Cardiac muscle cell (in vitro differentiated cells and primary cell): Measurements from ENCODE around the gene EEA1. TPM values are rescaled to one million over a fixed set of nuclear protein-coding genes. Genes with fewer than 3 reads are reported as not detected.

Source experiments
- DNase-seq, 2 donors: peaks; one replicate each; pipeline versions ENCODE4 v3.0.0 to v3.0.0-alpha.2; 2010 to 2017; ENCODE audit warnings: low read depth in 1 of 2, low spot score in 1 of 2
- H3K27ac ChIP-seq: fragments of 200-600 bp; sonication (generic); 2 replicates; pipeline ENCODE4 v1.5.1; 2016
- H3K27me3 ChIP-seq: fragments of 200-600 bp; sonication (generic); 2 replicates; pipeline ENCODE4 v1.6.0; 2016; ENCODE audit warnings: control low read depth
- H3K36me3 ChIP-seq: fragments of 200-600 bp; sonication (generic); 2 replicates; pipeline ENCODE4 v1.5.1; 2016; ENCODE audit warnings: control low read depth
- H3K4me1 ChIP-seq: fragments of 200-600 bp; sonication (generic); 2 replicates; pipeline ENCODE4 v1.8.1; 2017; ENCODE audit warnings: low read depth, mild to moderate bottlenecking, mixed run types
- H3K4me3 ChIP-seq: fragments of 200-600 bp; sonication (generic); 2 replicates; pipeline ENCODE4 v1.5.1; 2016; ENCODE audit warnings: mild to moderate bottlenecking
- H3K9me3 ChIP-seq: fragments of 200-600 bp; sonication (generic); 2 replicates; pipeline ENCODE4 v1.5.1; 2017; ENCODE audit warnings: low read depth, mild to moderate bottlenecking, control low read depth
- polyA plus RNA-seq: library from polyadenylated mRNA; unstranded; fragments of >200 nt; fragmentation: Nextera tagmentation; extraction: Ambion mirVana; gene quantifications from 2 replicates; pipeline ENCODE4 v1.2.1, GENCODE V29; 2016
- total RNA-seq: library from RNA; depleted of rRNA; stranded (reverse); fragments of >200 nt; gene quantifications from 2 replicates; pipeline ENCODE4 v1.2.3, GENCODE V29; 2016
- TF ChIP-seq, protein P1 (sequence below): IDR thresholded peaks from 2 replicates; pipeline ENCODE4 v1.5.1; 2012; ENCODE audit warnings: low read depth, mild to moderate bottlenecking, low read length

EEA1 gene
- total and polyA plus RNA-seq, 2 experiments from 2014 or later = 9.8 to 32.9 TPM

DNA sequence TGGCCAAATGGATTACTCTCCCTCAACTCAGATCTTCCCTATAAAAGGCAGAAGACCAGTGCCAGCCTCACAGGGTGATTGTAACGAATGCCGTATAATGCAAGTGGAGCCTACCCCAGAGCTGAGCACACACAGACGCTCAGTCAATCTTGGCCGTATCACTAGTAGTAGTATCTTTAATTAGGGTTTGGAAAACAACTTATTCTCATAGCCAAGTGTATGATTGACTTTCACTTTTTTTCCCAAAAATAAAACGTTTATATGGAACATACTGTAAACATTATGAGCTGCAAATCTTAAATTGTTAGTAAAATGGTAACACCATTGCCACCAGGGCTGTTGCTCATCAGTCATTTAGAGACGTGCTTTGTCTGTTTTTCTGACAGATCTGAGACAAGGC is 195.9 kb downstream of the EEA1 start:
- Histone ChIP-seq H3K4me1 (peaks cover 3% of the 10 kb centered on the region), H3K9me3 (no peaks in the 10 kb centered on the region), H3K27me3 (no peaks in the 10 kb centered on the region), H3K36me3 (no peaks in the 10 kb centered on the region), H3K27ac (no peak overlapping the region), H3K4me3 (no peak overlapping the region)
- TF ChIP-seq, protein P1, sequence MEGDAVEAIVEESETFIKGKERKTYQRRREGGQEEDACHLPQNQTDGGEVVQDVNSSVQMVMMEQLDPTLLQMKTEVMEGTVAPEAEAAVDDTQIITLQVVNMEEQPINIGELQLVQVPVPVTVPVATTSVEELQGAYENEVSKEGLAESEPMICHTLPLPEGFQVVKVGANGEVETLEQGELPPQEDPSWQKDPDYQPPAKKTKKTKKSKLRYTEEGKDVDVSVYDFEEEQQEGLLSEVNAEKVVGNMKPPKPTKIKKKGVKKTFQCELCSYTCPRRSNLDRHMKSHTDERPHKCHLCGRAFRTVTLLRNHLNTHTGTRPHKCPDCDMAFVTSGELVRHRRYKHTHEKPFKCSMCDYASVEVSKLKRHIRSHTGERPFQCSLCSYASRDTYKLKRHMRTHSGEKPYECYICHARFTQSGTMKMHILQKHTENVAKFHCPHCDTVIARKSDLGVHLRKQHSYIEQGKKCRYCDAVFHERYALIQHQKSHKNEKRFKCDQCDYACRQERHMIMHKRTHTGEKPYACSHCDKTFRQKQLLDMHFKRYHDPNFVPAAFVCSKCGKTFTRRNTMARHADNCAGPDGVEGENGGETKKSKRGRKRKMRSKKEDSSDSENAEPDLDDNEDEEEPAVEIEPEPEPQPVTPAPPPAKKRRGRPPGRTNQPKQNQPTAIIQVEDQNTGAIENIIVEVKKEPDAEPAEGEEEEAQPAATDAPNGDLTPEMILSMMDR = no peak
- no peak for DNase-seq

DNA sequence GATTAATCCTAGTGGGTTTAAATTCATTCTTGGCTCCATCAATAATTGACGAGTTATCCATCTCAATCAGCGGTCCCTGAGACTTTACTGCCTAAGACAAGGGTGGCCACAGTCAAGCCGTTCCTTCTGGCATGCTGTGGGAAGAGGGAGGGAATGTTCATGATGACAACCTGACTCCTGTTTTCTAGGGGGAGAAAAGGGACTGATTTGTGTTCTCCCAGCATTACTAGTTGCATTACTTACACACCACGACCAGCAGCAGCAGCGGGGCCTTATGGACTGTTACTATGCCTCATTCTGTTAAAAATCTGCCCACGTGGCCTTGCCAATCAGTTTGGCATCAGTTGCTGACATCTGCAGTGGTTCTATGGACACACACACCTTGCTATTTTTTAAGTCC is 196.4 kb downstream of the EEA1 start:
- no peak for DNase-seq
- no peaks in the 10 kb centered on the region for H3K9me3 ChIP-seq
- no peaks in the 10 kb centered on the region for H3K27me3 ChIP-seq
- H3K4me1 ChIP-seq = peaks cover 3% of the 10 kb centered on the region
- H3K36me3 ChIP-seq = no peaks in the 10 kb centered on the region
- TF ChIP-seq, protein P1 = no peak
- H3K27ac ChIP-seq = no peak overlapping the region
- H3K4me3 ChIP-seq = no peak overlapping the region

DNA sequence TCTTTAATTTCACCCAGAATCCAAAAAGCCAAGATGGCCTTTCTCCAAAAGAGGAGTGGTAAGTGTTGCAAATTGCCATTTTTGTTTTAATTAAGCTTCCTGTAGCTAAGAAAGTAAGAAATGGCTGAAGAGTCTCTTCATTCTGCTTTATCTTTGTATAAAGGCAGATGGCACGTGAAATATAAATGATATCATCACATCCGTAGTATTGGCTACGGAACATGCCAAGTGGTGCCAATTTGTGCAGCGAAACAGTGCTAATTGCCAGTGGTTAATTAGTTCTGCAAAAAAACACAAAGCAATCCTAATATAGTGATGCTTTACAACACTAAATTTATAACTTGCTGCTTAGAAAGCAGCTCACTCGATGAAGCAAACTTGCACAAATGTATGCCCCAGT is 196.9 kb downstream of the EEA1 start:
- H3K27me3 ChIP-seq = no peaks in the 10 kb centered on the region
- no peak for DNase-seq
- H3K9me3 ChIP-seq = no peaks in the 10 kb centered on the region
- H3K4me1 ChIP-seq = peaks cover 3% of the 10 kb centered on the region
- no peaks in the 10 kb centered on the region for H3K36me3 ChIP-seq
- TF ChIP-seq, protein P1 = no peak
- H3K4me3 ChIP-seq = no peak overlapping the region
- H3K27ac ChIP-seq = no peak overlapping the region

DNA sequence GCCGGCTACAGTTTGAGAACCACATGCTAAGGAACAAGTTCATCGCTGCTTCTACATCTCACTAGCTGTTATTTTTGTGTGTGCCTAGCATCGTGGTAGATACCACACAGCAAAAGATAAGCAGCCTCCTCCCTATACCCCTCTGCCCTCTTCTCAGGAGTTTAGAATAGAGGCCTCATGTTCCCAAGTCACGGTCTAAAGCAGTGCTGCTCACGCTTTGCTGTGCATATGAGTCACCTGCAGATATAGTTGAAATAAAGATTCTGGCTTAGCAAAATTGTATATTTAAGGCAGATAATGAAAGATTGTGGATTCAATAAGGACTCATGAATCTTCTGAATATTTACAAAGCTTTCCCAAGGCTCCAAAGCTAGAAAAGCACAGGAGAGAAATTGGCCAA is 198.3 kb downstream of the EEA1 start:
- Histone ChIP-seq H3K4me3 (no peak overlapping the region), H3K4me1 (no peaks in the 10 kb centered on the region), H3K9me3 (no peaks in the 10 kb centered on the region), H3K36me3 (no peaks in the 10 kb centered on the region), H3K27ac (no peak overlapping the region), H3K27me3 (no peaks in the 10 kb centered on the region)
- no peak for DNase-seq
- TF ChIP-seq, protein P1 = no peak

DNA sequence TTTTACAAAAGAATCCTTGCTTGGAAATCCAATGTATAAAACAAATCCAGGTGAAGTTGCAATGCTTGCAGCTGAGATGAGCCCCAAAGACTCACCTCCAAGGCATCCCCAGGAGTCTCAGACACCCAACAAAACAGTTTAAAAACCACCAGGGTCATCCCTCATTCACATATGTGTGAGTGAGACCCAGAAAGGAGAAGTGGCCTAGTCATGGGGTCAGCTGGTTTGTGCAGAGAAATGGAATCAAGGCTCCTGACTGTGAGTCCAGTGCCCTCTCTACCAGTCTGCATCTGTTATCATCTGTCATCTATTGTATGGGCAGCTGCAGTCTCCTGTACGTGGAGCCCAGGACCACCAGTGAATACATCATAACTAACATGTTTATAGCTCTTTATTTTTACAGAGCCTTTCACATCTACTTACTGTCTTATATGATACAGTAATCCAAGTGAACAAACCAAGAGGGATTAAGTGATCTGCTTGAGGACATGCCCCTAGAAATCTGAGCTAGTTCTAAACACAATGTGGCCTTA is 199.3 kb downstream of the EEA1 start:
- DNase-seq = no peak
- TF ChIP-seq, protein P1 = no peak
- Histone ChIP-seq H3K4me1 (no peaks in the 10 kb centered on the region), H3K27ac (no peak overlapping the region), H3K4me3 (no peak overlapping the region), H3K36me3 (no peaks in the 10 kb centered on the region), H3K27me3 (no peaks in the 10 kb centered on the region), H3K9me3 (no peaks in the 10 kb centered on the region)

DNA sequence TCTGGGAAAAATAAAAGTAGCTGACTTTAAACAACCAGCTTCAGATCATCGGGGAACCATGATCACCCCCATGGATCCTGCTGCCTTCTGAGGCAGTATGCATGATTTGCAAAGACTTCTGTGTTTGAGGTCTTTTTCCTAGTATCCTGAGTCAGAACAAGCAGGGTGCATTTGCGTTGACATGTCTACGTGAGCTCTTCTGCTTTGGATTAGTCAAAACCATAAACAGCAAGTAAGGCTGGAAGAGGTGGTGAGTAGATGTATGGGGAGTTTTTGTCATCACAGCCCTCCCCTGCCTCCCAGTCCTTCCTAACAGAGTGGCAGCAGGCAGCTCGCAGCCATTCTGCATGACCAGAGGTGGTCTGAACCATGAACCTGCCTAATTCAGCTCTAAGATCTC is 202.2 kb downstream of the EEA1 start:
- Histone ChIP-seq H3K36me3 (no peaks in the 10 kb centered on the region), H3K27me3 (no peaks in the 10 kb centered on the region), H3K4me3 (no peak overlapping the region), H3K9me3 (no peaks in the 10 kb centered on the region), H3K4me1 (no peaks in the 10 kb centered on the region), H3K27ac (no peak overlapping the region)
- no peak for DNase-seq
- TF ChIP-seq, protein P1 = no peak
